Measurements from ENCODE around the gene LYPD1.

The LYPD1 gene

GRCh38 chr2:132632000-132632649, 37.9 kb downstream of the LYPD1 start:
- DNase-seq = no peak

- no peak for DNase-seq
Observed at GRCh38 chr2:132627536-132627935, 42.5 kb downstream of the LYPD1 start.

- no peak for DNase-seq
Observed at GRCh38 chr2:132623096-132623839, 46.7 kb downstream of the LYPD1 start.

DNA sequence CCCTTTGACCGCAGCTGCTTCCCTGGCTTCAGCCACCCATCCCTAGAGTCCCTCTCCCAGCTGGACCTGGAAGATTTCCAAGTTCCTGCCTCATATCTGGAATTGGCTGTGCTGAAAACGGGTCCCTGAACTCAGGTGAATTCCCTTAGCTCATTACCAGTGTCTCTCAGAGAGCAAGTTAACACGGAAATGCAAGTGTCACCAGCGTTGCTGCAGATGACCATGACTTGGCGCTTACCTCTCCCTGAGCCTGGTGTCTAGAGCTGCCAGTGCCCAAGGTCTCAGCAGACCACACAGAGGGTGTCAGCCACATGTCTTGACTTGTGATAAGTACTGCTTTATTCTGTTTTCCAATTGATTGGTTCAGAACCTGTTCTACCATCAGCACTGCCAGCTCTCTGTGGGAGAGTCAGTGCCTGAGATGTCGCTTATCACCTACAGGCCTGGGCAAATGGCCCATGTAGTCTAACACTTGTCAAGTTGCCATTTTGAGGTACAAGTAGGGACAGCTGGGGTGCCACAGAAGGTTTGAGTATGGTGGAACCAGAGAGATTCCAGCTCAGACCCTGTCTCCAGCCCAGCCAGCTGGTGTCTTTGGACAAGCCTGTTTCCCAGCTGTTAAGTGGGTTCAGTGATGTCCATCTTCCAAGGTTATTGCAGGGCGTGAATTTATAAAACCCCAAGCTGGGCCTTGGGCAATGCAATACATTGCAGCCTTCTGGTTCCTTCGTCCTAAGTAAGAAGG, 48.7 kb downstream of the LYPD1 start:
- no peak for DNase-seq

GRCh38 chr2:132620115-132620514, 49.9 kb downstream of the LYPD1 start:
- DNase-seq = no peak

- no peak for DNase-seq
Observed at GRCh38 chr2:132618734-132619133, 51.3 kb downstream of the LYPD1 start.

GRCh38 chr2:132617989-132618388, 52.0 kb downstream of the LYPD1 start:
- no peak for DNase-seq

DNA sequence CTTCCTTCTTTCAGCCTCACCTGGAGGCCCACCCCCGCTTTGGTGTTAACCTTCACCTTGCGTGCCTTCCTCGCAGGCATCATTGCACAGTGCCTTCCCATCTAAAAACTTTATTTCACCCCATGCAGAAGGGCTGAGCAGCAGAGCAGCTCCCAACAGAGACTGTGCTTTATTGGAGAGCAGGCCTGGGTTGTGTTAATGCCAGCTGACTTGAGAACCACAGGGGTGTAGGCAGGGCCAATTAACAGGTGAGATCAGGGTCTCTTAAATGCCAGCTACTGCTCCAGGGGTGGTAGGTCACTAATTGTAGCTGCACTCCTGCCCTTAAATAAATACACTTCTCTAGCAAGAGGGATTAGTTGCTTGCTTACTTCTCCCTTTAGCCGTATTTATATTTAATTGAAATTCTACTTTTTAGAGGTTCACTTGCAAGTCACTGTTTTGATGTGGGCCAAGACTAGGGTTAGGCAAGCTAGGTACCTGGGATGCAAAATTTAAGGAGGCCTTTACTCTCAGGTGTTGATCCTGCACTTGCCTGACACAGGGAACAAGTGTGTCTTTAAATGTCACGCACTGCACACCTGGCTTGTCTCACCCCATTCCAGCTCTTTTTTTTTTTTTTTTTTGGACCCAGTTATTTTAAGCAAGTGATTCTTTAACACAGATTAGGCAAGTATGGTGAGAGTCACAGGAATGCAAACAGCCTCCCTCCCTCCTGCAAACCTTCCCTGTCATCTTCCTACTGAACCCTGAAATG, 54.5 kb downstream of the LYPD1 start:
- no peak for DNase-seq

GRCh38 chr2:132611719-132612118, 58.3 kb downstream of the LYPD1 start:
- DNase-seq = no peak

DNA sequence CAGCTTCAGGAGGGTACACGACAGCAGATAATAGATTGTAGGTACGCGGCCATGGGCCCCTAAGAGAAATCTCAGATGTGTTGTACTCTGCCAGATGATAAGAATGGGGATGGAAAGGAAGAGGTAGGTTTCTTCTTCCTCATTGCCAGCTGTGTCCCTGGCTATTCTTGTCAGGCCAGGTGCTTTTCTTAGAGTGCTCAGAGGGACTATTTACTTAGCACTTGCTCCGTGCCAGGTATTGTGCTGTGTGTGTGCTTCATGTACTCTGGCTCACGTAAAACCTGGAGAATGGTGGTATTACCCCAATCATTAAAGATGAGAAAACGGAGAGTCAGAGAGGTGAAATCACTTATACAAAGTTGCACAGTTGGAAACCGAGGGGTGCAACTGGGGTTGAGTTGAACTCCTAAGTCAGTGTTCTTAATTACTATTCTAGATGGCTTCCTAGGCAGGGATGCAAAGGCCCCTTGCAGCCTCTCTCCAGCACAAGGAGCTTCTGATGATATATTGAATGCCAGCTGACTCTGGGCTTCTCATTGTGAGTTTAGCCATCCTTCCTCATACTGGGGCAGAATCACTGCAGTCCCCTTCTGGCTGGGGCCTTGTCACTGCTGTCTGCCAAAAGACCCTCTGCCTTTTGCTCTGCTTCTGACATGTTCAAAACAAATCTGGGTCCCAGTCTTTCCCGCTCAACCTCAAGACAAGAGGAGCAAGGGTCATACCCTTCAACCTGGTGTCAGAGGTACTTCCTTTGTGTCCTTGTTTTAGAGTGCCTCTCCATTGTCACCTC, 60.7 kb downstream of the LYPD1 start:
- DNase-seq = no peak

DNA sequence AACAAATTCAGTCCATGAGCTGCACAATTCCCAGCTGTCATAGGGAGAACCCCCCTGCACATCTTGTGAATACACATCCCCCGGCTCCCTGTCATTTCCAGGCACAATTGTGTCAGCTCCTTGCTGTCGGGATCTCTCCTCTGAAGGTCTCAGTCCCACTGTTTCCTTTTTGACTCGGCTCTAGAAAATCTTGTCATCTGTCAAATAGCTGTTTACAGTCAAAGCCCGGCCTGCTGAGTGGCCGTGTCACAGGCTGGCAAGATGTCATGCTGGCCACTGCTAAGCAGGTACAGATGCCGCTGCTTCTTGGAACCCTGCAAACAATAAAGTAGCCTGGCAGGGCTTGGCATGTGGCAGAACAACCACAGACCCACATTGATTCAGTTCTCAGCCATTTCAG, 61.7 kb downstream of the LYPD1 start:
- DNase-seq = no peak

DNA sequence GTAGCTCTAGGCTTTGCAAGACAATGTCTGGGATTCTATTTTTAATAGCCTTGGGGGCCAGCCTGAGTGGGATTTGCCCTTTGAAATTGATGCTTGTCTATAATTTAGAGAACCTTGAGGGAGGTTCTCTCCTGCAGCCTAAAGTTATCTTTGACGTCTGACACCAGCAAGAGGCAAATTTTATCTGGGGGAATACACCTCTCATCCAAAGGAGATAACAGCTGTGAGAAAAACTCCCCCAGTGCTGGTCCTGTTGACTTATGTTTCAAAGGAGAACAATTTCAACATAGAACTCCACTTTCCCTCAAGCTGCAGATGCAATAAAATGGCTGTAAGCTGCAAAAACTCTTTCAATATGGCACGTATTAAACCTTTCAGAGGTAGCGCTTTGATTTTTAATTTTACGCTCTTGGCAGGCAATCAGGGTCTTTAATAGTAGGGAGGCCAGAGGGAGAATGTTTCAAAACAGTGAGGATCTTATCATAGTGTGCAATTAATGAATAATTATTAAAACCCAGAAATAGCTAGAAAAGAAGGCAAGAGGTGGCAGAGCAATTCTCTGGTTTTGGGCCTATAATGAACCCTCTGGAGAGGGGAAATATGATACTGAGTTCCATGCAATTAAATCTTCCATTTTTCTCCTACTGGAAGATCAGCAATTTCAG, 62.4 kb downstream of the LYPD1 start:
- DNase-seq = no peak

DNA sequence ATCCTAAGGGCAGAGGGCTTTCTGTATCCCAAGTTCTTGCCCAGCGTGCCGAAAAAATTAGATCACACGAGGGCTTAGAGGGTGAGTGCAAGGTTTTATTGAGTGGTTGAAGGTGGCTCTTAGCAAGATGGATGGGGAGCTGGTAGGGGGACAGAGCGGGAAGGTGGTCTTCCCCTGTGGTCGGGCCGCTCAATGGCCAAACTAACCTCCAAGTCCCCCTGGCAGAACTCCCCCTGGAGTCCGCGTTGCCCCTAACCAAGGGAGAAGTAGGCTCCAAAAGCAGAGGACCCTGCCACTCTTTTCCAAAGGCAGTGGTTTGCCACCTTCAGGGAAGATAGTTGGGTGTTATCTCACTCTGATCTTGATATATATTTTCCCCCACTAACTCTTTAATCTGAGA, 63.4 kb downstream of the LYPD1 start:
- DNase-seq = no peak

DNA sequence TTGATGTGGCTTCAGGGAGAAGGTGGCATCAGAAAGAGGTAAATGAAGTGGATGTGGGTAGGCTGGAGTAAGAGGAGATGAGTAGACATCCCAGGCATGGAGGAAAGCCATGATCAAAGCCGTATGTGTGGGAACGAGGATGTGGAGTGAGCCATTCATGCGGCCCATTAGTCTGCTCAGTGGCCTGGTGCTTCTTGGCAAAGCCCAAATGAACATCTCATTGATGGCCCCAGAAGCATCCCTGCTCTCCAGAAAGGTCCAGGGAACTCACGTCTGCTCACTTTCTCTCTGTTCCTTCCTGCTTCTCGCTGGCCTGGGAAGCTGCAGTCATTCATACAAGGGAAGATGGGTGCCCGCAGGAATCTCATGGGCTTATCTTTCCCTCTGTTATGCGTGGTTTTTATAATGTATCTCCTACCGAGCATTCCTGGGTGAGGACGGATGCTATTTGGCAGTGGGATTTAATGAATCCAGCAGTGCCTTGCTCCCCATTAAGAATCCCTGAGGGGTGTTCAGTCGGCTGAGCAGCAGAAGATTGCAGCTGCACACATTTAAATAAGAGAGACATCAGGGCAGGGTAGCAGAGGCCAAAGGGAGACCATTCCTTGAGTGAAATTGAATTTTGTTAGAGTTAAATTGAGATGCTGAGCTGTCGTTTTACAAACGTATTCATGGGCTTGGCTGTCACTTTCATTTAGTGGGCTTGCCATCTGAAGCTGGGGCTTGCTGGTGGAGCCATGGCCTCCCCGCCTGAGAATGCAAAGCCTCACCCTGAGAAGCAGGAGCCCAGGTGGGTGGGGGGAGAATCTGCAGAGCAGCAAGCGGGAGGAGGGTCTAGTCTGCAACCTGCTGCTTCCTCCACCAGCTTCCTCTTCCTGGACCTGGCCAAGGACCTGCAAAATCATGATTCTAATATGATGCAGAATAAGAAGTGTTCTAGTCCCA, 64.5 kb downstream of the LYPD1 start:
- no peak for DNase-seq

DNA sequence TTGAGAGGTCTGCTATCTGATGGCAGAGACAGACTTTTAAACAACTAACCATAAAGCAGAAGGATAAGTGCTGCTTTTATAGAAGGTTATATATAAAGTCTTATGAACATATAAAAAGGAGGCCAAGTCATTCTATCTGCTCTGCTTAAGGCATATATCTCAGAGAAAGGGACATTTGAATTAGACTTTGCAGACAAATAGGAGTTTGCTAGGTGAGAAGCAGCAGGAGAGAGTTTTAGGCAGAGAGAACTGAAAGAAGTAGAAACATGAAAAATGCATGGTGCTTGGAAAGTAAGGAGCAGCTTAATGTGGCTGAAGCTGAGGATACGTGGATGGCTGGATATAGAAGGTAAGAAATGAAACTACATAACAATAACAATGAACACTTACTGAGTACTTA, 65.4 kb downstream of the LYPD1 start:
- no peak for DNase-seq

GRCh38 chr2:132599556-132599955, 70.4 kb downstream of the LYPD1 start:
- DNase-seq = no peak

DNA sequence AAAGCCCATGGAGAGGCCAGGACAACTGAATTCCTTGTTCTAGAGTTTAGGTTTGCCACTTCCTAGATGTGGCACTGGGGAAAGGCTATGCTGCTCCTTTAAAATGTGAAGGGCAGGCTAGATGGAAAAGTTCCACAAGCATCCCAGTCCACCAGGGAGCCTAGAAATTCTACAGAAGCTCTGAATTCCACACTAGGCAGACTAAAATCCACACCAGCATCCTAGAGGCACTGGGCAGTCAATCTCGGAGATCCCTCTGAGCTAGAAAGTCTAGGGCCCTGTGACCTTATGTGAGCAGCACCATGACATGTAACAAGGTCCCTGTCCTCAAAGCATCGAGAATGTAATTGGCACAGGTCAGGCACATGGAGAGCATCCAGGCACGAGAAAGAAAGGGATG, 71.5 kb downstream of the LYPD1 start:
- DNase-seq = no peak

DNA sequence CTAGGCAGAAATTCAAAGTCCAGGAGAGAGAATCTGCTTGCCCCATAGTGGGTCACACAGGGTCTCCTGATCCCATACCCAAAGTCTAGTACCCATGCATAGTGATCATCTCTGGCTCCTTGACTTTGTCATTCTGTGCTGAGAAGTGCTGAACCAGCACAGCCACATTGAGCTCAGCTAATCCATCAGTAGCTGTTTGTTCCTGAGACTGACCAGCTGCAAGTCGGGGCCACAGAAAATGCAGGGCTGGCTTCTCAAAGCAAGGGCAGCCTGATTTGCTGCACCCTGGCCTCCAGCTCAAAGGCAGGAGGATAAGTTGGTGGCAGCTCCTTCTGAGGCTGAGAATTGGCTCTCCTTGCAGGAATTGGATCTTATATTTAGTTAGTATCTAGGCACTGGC, 72.2 kb downstream of the LYPD1 start:
- no peak for DNase-seq

DNA sequence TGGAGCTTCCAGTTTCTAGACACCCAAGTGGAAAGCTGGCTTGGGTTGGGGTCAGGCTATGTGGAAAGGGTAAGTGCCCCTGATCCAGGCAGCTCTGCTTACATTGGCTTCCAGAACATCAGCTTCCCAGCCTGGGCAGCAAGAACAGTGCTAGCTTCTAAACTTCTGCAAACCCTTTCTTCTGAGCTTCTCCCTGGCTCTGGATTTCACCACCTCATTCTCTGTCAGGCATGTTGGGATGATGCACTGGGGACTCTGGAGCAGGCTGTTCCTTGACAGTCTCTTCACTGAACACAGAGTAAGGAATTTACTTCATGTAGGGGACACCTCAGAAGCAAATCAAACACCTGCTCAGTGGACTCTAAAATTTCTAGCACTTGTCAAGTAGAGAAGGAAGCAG, 72.8 kb downstream of the LYPD1 start:
- DNase-seq = no peak

DNA sequence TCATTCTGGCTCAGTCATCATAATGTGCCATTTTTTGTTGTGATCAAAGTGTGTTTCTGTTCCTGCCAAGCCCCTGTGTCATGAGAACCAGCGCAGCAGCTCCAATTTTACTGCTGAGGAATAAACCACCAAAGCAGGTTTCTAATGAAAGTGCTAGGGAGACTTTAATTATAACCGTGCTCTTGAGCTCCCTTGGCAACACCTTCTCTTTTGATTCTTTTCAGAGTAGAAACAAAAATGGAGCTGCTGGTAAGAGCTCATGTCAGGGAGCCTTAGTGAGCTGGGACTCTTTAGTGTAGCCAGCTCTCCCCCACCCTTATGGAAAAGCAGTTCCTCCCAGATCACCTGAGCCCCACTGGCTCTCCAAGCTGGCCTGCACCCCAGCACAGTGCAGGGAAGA, 74.3 kb downstream of the LYPD1 start:
- no peak for DNase-seq

DNA sequence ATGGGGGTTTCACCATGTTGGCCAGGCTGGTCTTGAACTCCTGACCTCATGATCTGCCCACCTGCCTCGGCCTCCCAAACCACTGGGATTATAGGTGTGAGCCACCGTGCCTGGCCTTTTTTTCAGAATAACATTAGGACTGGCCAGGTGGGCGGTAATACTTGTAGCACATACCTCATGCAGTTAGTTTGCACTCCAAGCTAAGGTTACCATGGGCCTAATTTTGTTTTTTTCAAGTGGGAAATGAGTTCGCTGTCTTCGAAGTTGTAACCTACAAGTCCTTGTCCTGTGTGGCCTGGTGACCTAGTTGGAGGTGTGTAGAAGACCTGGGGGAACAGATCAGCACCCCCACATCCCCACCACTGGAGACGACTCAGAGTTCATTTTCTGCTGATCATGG, 74.8 kb downstream of the LYPD1 start:
- no peak for DNase-seq
